IPS DF 19.7 (cell line): Measurements from ENCODE around the gene RGS9.
A peak's percentile ranks its signal among the peaks of the same experiment; 100 is the strongest.

Source experiments
- DNase-seq: peaks from one replicate; pipeline ENCODE4 v3.0.0-alpha.2; 2013; ENCODE audit warnings: low read depth, low spot score

RGS9 gene

DNA sequence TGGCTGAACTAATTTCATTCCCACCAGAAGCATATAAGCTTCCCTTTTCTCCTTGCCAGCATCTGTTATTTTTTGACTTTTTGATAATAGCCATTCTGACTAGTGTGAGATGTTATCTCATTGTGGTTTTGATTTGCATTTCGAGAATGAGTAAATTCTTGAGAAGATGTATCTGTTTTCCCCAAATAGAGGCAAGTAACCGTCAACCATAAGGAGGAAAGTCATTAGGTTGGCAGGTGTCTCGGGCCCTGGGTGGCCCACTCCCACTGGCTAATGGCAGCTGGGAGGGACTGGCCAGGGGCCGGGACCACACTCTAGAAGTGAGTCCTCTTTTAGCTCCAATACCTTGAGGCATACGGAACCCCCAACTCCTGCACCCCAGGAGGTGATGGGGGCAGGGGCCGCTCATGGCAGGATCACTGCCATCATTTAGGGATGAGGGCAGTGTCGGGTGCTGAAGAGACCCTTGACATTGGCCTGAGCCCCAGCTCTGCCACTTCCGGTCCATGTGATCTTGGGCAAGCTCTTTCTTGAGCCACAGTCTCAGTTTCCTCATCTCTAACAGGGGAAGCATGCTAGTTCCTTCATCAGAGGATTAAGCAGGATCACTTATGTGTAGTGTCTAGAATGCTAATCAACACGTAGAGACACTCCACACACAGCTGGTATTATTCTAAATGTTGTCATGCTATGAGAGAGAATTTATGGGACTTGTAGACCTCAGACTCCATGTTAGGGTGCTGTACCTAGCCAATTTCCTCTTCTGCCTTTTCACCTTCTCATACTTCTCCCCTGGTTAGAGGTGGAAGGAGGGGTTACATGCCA is 44.3 kb downstream of the RGS9 start:
- no peak for DNase-seq

- no peak for DNase-seq
Observed at GRCh38 chr17:65182233-65182632, 45.1 kb downstream of the RGS9 start.

DNA sequence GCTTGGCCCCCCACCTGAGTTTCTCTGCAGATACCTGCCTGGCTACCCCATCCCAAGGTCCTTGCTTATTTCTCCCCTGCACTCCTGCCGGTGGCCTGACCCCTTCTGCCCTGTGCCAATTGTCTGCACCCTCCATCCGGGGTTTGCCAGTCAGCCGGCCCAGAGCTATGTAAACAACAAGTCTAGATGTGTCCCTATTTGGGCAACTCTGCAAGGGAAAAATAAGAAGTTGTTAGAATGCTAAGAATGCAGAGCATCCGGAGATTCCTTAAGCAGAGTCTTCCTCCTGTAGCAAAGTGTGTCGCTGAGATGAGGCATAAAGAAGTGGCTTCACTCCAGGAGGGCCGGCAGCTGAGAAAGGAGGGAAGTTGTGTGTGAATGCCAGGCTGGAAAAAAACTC is 46.6 kb downstream of the RGS9 start:
- peak; percentile 98 for DNase-seq

DNA sequence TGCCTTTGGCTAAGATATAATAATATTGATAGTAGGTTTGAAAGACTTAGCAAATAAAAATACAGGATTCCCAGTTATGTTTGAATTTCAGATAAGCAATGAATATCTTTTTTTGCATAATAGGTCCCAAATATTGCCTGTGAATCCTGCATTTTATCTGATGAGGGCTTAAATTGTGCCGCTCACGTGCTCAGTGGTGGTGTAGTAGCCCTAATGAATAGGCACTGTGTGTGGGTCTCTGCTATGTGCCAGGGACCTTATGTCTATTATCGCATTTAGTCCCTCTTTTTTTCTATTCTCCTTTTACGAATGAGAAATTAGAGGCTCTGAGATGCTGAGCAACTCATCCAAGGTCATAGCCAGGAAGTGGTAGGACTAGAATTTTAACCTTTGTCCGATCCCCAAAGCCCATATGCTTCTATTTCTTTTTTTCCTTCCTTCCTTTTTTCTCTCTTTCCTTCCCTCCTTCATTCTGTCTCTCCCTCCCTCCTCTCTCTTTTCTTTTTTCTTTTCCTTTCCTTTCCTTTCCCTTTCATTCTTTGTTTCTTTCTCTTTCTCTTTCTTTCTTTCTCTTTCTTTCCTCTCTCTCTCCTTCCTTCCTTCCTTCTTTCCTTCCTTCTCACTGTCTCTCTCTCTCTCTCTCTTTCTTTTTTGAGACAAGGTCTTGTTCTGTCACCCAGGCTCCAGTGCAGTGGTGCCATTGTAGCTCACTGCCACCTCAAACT is 47.2 kb downstream of the RGS9 start:
- DNase-seq: no peak

GRCh38 chr17:65185062-65185461 is 47.9 kb downstream of the RGS9 start:
- no peak for DNase-seq

DNA sequence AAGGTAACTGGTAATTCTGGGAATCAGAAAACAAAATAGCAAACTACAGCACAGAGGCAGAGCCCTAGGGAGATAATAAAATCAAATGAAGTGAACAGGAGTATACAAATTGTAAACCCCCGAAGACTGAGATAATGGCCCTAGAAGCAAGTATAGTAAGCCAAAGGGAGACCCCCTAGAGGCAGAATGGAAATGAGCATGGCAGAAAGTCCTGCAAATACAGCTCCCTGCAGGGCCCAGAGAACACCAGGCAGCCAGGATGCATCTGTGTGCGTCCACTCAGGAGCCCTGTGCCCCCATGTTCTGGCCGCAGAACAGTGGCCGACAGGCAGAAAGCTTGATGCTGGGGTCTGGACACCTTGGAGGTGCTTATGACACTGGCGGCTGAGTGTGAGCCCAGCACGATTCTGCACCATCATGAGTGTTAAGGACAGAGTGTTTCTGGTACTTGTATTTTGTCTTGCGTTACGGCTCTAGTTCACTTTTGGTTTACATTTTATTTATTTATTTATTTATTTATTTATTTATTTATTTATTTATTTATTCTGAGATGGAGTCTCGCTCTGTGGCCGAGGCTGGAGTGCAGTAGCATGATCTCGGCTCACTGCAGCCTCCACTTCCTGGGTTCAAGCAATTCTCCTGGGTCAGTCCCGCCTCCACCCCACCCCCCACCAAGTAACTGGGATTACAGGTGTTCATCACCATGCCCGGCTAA is 48.7 kb downstream of the RGS9 start:
- DNase-seq: no peak

GRCh38 chr17:65190467-65191097 is 53.4 kb downstream of the RGS9 start:
- DNase-seq: no peak

GRCh38 chr17:65191811-65192740 is 54.9 kb downstream of the RGS9 start:
- DNase-seq: no peak

DNA sequence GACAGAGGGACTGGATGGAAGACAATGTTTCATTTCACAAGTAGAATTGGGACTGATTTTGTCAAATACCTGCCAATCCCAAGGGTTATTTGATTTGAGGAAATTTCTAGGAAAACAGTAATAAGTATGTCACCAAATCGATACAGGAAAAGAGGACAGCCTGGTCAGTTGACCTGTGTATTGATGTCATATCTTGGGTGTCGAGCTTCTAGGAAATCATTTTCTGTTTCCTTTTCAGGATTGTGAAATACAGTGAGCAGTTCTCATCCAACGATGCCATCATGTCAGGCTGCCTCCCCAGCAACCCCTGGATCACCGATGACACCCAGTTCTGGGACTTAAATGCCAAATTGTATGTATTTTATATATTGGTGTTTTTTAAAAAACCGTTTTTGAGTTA is 56.1 kb downstream of the RGS9 start:
- no peak for DNase-seq

- DNase-seq: no peak
Observed at GRCh38 chr17:65193716-65194293, 56.6 kb downstream of the RGS9 start.

- no peak for DNase-seq
Observed at GRCh38 chr17:65194670-65195334, 57.6 kb downstream of the RGS9 start.

- DNase-seq: no peak
Observed at GRCh38 chr17:65195716-65196115, 58.5 kb downstream of the RGS9 start.

- DNase-seq: no peak
Observed at GRCh38 chr17:65196617-65197016, 59.4 kb downstream of the RGS9 start.

GRCh38 chr17:65197201-65197600 is 60.0 kb downstream of the RGS9 start:
- DNase-seq: no peak

GRCh38 chr17:65198653-65199382 is 61.6 kb downstream of the RGS9 start:
- DNase-seq: no peak

DNA sequence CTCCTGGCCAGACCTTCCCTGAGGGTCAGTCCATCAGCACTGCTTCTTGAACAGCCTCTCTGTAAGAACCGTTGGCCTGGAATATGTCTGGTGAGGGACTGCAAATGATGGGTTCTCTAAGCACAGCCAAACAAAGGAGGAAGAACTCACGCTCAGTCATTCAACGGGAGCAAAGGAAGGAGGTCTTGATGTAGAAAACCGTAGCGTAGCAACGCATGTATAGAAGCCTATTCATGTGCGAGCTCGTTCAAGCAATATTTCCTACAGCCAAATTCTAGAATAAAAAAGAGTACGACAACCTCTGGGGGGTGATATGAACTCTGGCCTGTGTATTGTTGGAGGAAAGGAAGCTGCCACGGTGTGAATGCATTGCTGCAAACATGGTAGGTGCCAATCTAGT is 64.2 kb downstream of the RGS9 start:
- DNase-seq: no peak

GRCh38 chr17:65202844-65203571 is 65.8 kb downstream of the RGS9 start:
- DNase-seq: no peak

DNA sequence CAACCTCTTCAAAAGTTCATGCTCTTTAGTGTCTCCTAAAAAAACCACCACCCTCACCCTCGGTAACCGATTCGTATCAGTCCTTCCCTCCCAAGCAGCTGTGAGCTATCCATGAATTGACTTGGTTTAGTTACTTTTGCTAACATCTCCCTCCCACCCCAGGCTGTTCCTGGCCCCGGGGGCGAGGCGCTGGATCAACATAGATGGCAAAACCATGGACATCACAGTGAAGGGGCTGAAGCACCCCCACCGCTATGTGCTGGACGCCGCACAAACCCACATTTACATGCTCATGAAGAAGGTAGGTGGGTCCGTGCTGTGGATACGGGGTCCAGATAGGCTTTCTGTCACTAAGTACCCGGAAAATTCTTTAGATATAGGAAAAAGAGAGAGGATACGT is 66.8 kb downstream of the RGS9 start:
- DNase-seq: no peak

DNA sequence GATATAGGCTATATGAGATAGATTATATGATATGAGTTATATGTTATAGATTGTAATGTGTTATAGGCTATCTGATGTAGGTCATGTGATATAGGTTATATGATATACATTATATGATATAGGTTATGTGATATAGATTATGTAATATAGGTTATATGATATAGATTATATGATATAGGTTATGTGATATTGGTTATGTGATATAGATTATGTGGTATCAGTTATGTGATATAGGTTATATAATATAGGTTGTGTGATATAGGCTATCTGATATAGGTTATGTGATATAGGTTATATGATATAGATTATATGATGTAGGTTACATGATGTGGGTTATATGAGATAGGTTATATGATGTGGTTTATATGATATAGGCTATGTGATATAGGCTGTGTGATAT is 68.5 kb downstream of the RGS9 start:
- DNase-seq: no peak
